Measurements from ENCODE around the gene PADI6.

Gene PADI6

GRCh38 chr1:17377325-17377953 is 5.4 kb downstream of the PADI6 start:
- no peak for TF ChIP-seq POLR2AphosphoS5 (IDR thresholded peaks at IDR 0.05; ENCODE audit: low read depth, low read length)
- no peak for TF ChIP-seq REST (IDR thresholded peaks at IDR 0.05; ENCODE audit: insufficient read depth in 1 of 2, low read depth in 2 of 2, low read length in 2 of 2)
- no peak for TF ChIP-seq FOXP2 (optimal IDR thresholded peaks at IDR 0.05; ENCODE audit: borderline replicate concordance, extremely low read depth, extremely low read length, insufficient read depth)
- TF ChIP-seq SIN3A (IDR thresholded peaks at IDR 0.05; ENCODE audit: borderline replicate concordance, insufficient read depth, low read length), result no peak
- no peak for TF ChIP-seq TAF1 (IDR thresholded peaks at IDR 0.05; ENCODE audit: borderline replicate concordance, insufficient read depth, low read length)

- no peak for TF ChIP-seq SIN3A (IDR thresholded peaks at IDR 0.05; ENCODE audit: borderline replicate concordance, insufficient read depth, low read length)
- no peak for TF ChIP-seq POLR2AphosphoS5 (IDR thresholded peaks at IDR 0.05; ENCODE audit: low read depth, low read length)
- no peak for TF ChIP-seq FOXP2 (optimal IDR thresholded peaks at IDR 0.05; ENCODE audit: borderline replicate concordance, extremely low read depth, extremely low read length, insufficient read depth)
- TF ChIP-seq TAF1 (IDR thresholded peaks at IDR 0.05; ENCODE audit: borderline replicate concordance, insufficient read depth, low read length), result no peak
- TF ChIP-seq REST (IDR thresholded peaks at IDR 0.05; ENCODE audit: insufficient read depth in 1 of 2, low read depth in 2 of 2, low read length in 2 of 2), result no peak
Observed at GRCh38 chr1:17381161-17381560, 9.2 kb downstream of the PADI6 start.

- no peak for TF ChIP-seq POLR2AphosphoS5 (IDR thresholded peaks at IDR 0.05; ENCODE audit: low read depth, low read length)
- TF ChIP-seq TAF1 (IDR thresholded peaks at IDR 0.05; ENCODE audit: borderline replicate concordance, insufficient read depth, low read length), result no peak
- no peak for TF ChIP-seq FOXP2 (optimal IDR thresholded peaks at IDR 0.05; ENCODE audit: borderline replicate concordance, extremely low read depth, extremely low read length, insufficient read depth)
- TF ChIP-seq REST (IDR thresholded peaks at IDR 0.05; ENCODE audit: insufficient read depth in 1 of 2, low read depth in 2 of 2, low read length in 2 of 2), result no peak
- no peak for TF ChIP-seq SIN3A (IDR thresholded peaks at IDR 0.05; ENCODE audit: borderline replicate concordance, insufficient read depth, low read length)
Observed at GRCh38 chr1:17392199-17392740, 20.3 kb downstream of the PADI6 start.

GRCh38 chr1:17393230-17393629 is 21.2 kb downstream of the PADI6 start:
- no peak for TF ChIP-seq FOXP2 (optimal IDR thresholded peaks at IDR 0.05; ENCODE audit: borderline replicate concordance, extremely low read depth, extremely low read length, insufficient read depth)
- no peak for TF ChIP-seq REST (IDR thresholded peaks at IDR 0.05; ENCODE audit: insufficient read depth in 1 of 2, low read depth in 2 of 2, low read length in 2 of 2)
- no peak for TF ChIP-seq TAF1 (IDR thresholded peaks at IDR 0.05; ENCODE audit: borderline replicate concordance, insufficient read depth, low read length)
- TF ChIP-seq SIN3A (IDR thresholded peaks at IDR 0.05; ENCODE audit: borderline replicate concordance, insufficient read depth, low read length), result no peak
- no peak for TF ChIP-seq POLR2AphosphoS5 (IDR thresholded peaks at IDR 0.05; ENCODE audit: low read depth, low read length)

Data from PFSK-1 (cell line).